Uterus (tissue), 4 donors: ENCODE data around the gene KCTD19. TPM values are rescaled to one million over a fixed set of nuclear protein-coding genes. Genes with fewer than 3 reads are reported as not detected.
"Not testable (repeated sequence)": the region's sequence is repeated elsewhere in the genome, so short reads cannot be mapped to it uniquely, and the experiment has no call there.

Source experiments
- DNase-seq, 2 donors: peaks; one replicate each; pipeline ENCODE4 v3.0.0-alpha.2; 2019 to 2020
- H3K27ac ChIP-seq, 2 donors: fragments of 200-600 bp; sonication (generic); 1 replicate in 1 of 2; 2 replicates in 1 of 2; pipeline ENCODE4 v1.5.1; 2016 to 2018
- H3K27me3 ChIP-seq, 2 donors: fragments of 200-600 bp; sonication (generic); one replicate each; pipeline ENCODE4 v1.5.1; 2018 to 2019; ENCODE audit warnings: control low read depth in 1 of 2
- H3K36me3 ChIP-seq, 2 donors: fragments of 200-600 bp; sonication (generic); one replicate each; pipeline ENCODE4 v1.5.1; 2019; ENCODE audit warnings: control low read depth in 1 of 2
- H3K4me1 ChIP-seq, 2 donors: fragments of 200-600 bp; sonication (generic); one replicate each; pipeline ENCODE4 v1.5.1; 2018 to 2019; ENCODE audit warnings: control low read depth in 1 of 2
- H3K4me3 ChIP-seq, 2 donors: fragments of 200-600 bp; sonication (generic); 1 replicate in 1 of 2; 2 replicates in 1 of 2; pipeline ENCODE4 v1.5.1; 2018 to 2019; ENCODE audit warnings: mild to moderate bottlenecking in 1 of 2
- H3K9me3 ChIP-seq, 2 donors: fragments of 200-600 bp; sonication (generic); one replicate each; pipeline ENCODE4 v1.5.1; 2019; ENCODE audit warnings: control low read depth in 1 of 2
- POLR2A ChIP-seq, 2 donors: fragments of 450-650 bp; IDR thresholded peaks; one replicate each; pipeline ENCODE4 v1.6.1; 2016; ENCODE audit warnings: antibody characterized with exemption in 2 of 2, mild to moderate bottlenecking in 1 of 2, moderate library complexity in 1 of 2
- intact Hi-C: fragments of 100-400 bp; cut with DNase I; formaldehyde crosslinking; loops from one replicate; pipeline ENCODE4 v1.15.1; 2023; ENCODE audit warnings: low total_unique reads
- total RNA-seq, 4 donors: library from RNA; depleted of rRNA in 3 of 4; stranded (reverse); fragments of >200 nt in 3 of 4; gene quantifications; one replicate each; pipeline versions ENCODE4 v1.1.0 to v1.2.4, GENCODE V29; 2014 to 2023
- TF ChIP-seq, protein P1 (sequence below), 4 experiments: fragments of 200-600 bp in 2 of 4; fragments of 450-650 bp in 2 of 4; sonication (generic) in 2 of 4; IDR thresholded peaks; one replicate each; pipeline ENCODE4 v1.5.1; 2016 to 2019; ENCODE audit warnings: antibody characterized with exemption in 4 of 4, mild to moderate bottlenecking in 2 of 4, moderate library complexity in 1 of 4
- donor health status: DM: yes; HTN: yes; CAD: no.

KCTD19 gene
- total RNA-seq, 4 donors from 2014 or later, result 0.51 to 1.0 (median 0.55) TPM; not detected in 1

DNA sequence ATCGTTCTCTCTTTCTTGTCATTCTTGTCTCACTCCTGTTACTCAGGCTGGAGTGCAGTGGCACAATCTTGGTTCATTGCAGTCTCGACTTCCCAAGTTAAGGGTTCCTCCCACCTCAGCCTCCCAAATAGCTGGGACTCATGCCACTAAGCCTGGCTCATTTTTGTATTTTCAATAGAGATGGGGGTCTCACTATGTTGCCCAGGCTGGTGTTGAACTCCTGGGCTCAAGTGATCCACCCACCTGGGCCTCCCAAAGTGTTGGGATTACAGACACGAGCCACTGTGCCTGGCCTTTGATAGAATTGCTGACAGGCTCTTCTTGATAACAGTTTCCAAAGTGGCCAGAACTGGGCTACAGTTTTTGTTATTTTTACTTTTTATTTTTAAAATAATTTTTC lies 34.5 kb upstream of the KCTD19 start:
- Histone ChIP-seq H3K27ac (no peak overlapping the region), H3K27me3 (no peaks in the 10 kb centered on the region), H3K36me3 (no peaks in the 10 kb centered on the region), H3K9me3 (no peaks in the 10 kb centered on the region), H3K4me3 (no peak overlapping the region), H3K4me1 (no peaks in the 10 kb centered on the region)
- intact Hi-C loops, result no loop called here
- no peak for DNase-seq
- no peak for TF ChIP-seq POLR2A (IDR thresholded peaks at IDR 0.05)
- TF ChIP-seq, protein P1, sequence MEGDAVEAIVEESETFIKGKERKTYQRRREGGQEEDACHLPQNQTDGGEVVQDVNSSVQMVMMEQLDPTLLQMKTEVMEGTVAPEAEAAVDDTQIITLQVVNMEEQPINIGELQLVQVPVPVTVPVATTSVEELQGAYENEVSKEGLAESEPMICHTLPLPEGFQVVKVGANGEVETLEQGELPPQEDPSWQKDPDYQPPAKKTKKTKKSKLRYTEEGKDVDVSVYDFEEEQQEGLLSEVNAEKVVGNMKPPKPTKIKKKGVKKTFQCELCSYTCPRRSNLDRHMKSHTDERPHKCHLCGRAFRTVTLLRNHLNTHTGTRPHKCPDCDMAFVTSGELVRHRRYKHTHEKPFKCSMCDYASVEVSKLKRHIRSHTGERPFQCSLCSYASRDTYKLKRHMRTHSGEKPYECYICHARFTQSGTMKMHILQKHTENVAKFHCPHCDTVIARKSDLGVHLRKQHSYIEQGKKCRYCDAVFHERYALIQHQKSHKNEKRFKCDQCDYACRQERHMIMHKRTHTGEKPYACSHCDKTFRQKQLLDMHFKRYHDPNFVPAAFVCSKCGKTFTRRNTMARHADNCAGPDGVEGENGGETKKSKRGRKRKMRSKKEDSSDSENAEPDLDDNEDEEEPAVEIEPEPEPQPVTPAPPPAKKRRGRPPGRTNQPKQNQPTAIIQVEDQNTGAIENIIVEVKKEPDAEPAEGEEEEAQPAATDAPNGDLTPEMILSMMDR (IDR thresholded peaks at IDR 0.05), result no peak

DNA sequence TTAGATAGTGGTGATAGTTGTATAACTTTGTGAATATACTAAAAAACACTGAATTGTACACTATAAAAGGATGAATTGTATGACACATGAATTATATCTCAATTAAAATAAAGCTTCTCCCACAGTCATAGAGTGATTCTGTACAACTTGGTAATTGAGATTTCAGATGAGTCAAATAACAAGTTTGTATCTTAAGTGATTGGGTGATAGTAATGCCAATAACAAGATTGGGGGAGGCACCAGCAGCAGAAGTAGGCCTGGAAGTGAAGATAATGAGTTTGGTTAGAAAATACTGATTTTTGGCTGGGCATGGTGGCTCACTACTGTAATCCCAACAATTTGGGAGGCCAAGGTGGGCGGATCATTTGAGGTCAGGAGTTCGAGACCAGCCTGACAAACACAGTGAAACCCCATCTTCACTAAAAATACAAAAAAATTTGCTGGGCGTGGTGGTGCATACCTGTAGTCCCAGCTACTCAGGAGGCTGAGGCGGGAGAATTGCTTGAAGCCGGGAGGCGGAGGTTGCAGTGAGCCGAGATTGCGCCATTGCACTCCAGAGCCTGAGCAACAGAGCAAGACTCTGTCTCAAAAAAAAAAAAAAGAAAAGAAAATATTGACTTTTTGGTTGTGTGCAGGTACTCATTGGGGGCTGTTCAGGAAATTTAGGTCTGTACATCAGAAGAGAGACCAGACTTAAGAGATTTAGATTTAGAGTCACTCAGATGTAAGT lies 33.2 kb upstream of the KCTD19 start:
- H3K36me3 ChIP-seq, H3K27me3 ChIP-seq, H3K27ac ChIP-seq, intact Hi-C loops, DNase-seq, H3K4me1 ChIP-seq, H3K9me3 ChIP-seq, H3K4me3 ChIP-seq: not testable (repeated sequence)

DNA sequence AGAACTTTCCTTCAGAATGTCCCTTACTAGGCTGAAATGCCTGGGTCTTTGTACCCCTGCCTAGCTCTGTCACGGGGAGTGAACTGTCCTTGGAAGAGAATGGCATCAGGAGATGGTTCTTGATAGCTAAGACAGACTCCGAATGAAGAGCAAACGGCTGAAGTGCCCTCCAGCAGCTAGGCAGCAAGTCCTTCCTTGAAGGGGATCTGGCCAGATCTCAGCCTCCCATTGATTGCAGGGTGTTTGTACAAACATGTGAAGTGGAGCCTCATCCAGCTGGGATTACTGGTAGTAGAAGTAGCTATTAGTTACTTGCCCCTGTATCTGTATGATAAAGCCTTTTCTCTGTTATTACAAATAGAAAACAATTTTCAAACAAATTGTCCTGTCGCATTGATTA lies 31.0 kb upstream of the KCTD19 start:
- no peak overlapping the region for H3K27ac ChIP-seq
- no peaks in the 10 kb centered on the region for H3K4me1 ChIP-seq
- H3K9me3 ChIP-seq, result no peaks in the 10 kb centered on the region
- H3K36me3 ChIP-seq, result no peaks in the 10 kb centered on the region
- no peak for DNase-seq
- H3K4me3 ChIP-seq, result no peak overlapping the region
- intact Hi-C loops, result no loop called here
- no peak for TF ChIP-seq POLR2A (IDR thresholded peaks at IDR 0.05)
- TF ChIP-seq, protein P1 (IDR thresholded peaks at IDR 0.05), result no peak
- H3K27me3 ChIP-seq, result no peaks in the 10 kb centered on the region

DNA sequence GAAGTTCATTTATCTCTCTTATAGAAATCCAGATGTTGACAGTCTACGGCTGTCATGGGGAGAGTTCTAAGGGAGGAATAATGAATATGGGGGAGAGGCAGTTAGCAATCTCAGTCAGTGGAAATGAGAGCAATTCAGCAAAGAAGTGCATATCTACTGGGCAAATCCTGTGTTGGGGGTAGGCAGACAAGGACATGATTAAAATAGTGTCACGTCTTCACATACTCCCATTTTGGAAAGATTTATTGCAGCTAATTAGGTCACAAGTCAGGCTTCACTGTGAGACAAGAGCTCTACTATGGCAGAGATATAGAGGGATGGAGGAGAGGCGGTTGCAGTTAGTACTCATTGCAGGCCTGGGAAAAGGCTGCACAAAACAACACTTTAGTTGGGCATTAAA lies 29.9 kb upstream of the KCTD19 start:
- H3K36me3 ChIP-seq, result no peaks in the 10 kb centered on the region
- no peaks in the 10 kb centered on the region for H3K27me3 ChIP-seq
- DNase-seq, result no peak
- no peaks in the 10 kb centered on the region for H3K4me1 ChIP-seq
- intact Hi-C loops, result no loop called here
- TF ChIP-seq POLR2A (IDR thresholded peaks at IDR 0.05), result no peak
- TF ChIP-seq, protein P1 (IDR thresholded peaks at IDR 0.05), result no peak
- H3K4me3 ChIP-seq, result no peak overlapping the region
- no peak overlapping the region for H3K27ac ChIP-seq
- no peaks in the 10 kb centered on the region for H3K9me3 ChIP-seq

DNA sequence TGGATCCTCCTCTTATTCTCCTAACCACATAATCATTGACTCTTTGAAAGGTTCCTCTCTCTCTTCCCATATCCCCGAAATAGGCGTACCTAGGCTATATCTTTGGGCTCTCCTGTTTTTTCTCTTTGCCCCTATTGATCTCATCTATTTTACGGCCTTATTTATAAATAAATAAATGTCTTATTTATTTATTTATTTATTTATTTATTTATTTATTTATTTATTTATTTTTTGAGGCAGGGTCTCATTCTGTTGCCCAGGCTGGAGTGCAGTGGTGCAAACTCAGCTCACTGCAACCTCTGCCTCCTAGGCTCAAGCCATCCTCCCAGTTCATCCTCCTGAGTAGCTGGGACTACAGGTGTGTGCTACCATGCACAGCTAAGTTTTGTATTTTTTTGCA lies 25.9 kb upstream of the KCTD19 start:
- H3K27ac ChIP-seq, H3K4me1 ChIP-seq, H3K9me3 ChIP-seq, intact Hi-C loops, H3K27me3 ChIP-seq, DNase-seq, H3K36me3 ChIP-seq, H3K4me3 ChIP-seq: not testable (repeated sequence)

DNA sequence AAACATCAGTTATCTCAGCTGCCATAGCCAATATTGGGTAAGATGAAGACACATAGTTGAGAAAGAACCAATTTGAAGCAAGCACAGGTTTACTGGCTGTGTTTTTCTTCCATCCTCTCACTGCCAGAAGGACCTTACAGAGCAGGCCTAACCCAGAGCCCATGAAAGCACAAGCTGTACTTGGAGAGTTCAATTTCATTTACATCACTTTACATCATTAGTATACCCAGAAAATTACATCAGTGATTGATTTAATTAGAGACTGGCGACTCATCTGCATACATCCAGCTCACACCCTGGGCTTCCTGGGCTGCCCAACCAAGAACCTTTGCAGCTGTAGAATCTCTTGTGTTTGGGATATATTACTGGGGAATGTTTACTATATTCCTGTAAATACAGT lies 23.8 kb upstream of the KCTD19 start:
- H3K27me3 ChIP-seq, result no peaks in the 10 kb centered on the region
- intact Hi-C loops, result no loop called here
- no peak overlapping the region for H3K27ac ChIP-seq
- no peaks in the 10 kb centered on the region for H3K36me3 ChIP-seq
- no peaks in the 10 kb centered on the region for H3K4me1 ChIP-seq
- no peaks in the 10 kb centered on the region for H3K9me3 ChIP-seq
- TF ChIP-seq, protein P1 (IDR thresholded peaks at IDR 0.05), result no peak
- no peak for TF ChIP-seq POLR2A (IDR thresholded peaks at IDR 0.05)
- H3K4me3 ChIP-seq, result no peak overlapping the region
- no peak for DNase-seq
